Endothelial cell of umbilical vein (primary cell): Measurements from ENCODE around the gene OSBPL1A. TPM values are rescaled to one million over a fixed set of nuclear protein-coding genes. Genes with fewer than 3 reads are reported as not detected.

Source experiments
- BruUV-seq: library from RNA; stranded (reverse); fragments of 400-500 nt; replicated peaks from 2 replicates; lab custom pipeline; 2021; lab: Mats Ljungman, UMichigan
- CTCF ChIA-PET: fragments of 300-600, 350-600 bp; sonication (Branson Sonifier 250); formaldehyde crosslinking; loops from one replicate; lab custom pipeline; 2021; ENCODE audit warnings: antibody characterized with exemption, inconsistent platforms; lab: Charles Lee
- POLR2A ChIA-PET: fragments of 300-600, 350-600 bp; sonication (Branson Sonifier 250); formaldehyde crosslinking; loops from one replicate; lab custom pipeline; 2021; ENCODE audit warnings: antibody characterized with exemption, inconsistent platforms; lab: Charles Lee
- DNase-seq: peaks from one replicate; pipeline ENCODE4 v3.0.0-alpha.2; 2011; ENCODE audit warnings: low read depth, low spot score
- FAIRE-seq: peaks from 2 replicates; lab custom pipeline; 2011; peaks lifted over from hg19 to GRCh38; lab: Jason Lieb, UNC
- H2AFZ ChIP-seq: 2 replicates; pipeline ENCODE4 v1.6.0; 2012; ENCODE audit warnings: low read depth, low read length, control low read depth, inconsistent platforms
- H3K27ac ChIP-seq: 2 replicates; pipeline ENCODE4 v1.5.1; 2011; ENCODE audit warnings: low read depth, mild to moderate bottlenecking, control low read depth, low read length, moderate library complexity; ENCODE audit not compliant: insufficient read depth
- H3K27me3 ChIP-seq, 2 experiments: 2 replicates each; pipeline versions ENCODE4 v1.6.0 to v1.6.1; 2011; ENCODE audit warnings: low read length in 2 of 2, mixed read lengths in 1 of 2; ENCODE audit not compliant: control insufficient read depth in 2 of 2, insufficient read depth in 2 of 2
- H3K36me3 ChIP-seq, 2 experiments: 2 replicates in 1 of 2; 3 replicates in 1 of 2; pipeline ENCODE4 v1.5.1; 2011; ENCODE audit warnings: low read length in 2 of 2, mild to moderate bottlenecking in 1 of 2, moderate library complexity in 1 of 2; ENCODE audit not compliant: control insufficient read depth in 2 of 2, insufficient read depth in 2 of 2; ENCODE audit errors: extremely low read depth in 1 of 2
- H3K4me1 ChIP-seq: 3 replicates; pipeline ENCODE4 v1.5.1; 2011; ENCODE audit warnings: mild to moderate bottlenecking, low read length; ENCODE audit not compliant: control insufficient read depth, insufficient read depth; ENCODE audit errors: extremely low read depth
- H3K4me2 ChIP-seq: 2 replicates; pipeline ENCODE4 v1.6.1; 2011; ENCODE audit warnings: low read length, control low read depth, mixed read lengths; ENCODE audit not compliant: insufficient read depth
- H3K4me3 ChIP-seq, 3 experiments: fragments of 200-600 bp in 1 of 3; sonication (generic), shearing (Covaris generic) in 1 of 3; replicated peaks in 1 of 3; 2 replicates each; pipeline ENCODE4 v1.5.1; 2011 to 2016; ENCODE audit warnings: control low read depth in 3 of 3, low read length in 3 of 3, mild to moderate bottlenecking in 2 of 3, inconsistent platforms in 1 of 3, low read depth in 1 of 3, moderate library complexity in 1 of 3; ENCODE audit not compliant: insufficient read depth in 1 of 3
- H3K79me2 ChIP-seq: 2 replicates; pipeline ENCODE4 v1.6.0; 2012; ENCODE audit warnings: low read length, inconsistent platforms; ENCODE audit not compliant: control insufficient read depth, insufficient read depth
- H3K9ac ChIP-seq: replicated peaks from 2 replicates; pipeline ENCODE3; 2011; ENCODE audit warnings: low read length, control low read depth; ENCODE audit not compliant: insufficient read depth; ENCODE audit errors: extremely low read depth
- H3K9me1 ChIP-seq: replicated peaks from 3 replicates; pipeline ENCODE4 v1.6.0; 2011; ENCODE audit warnings: mild to moderate bottlenecking, low read length; ENCODE audit not compliant: control insufficient read depth, insufficient read depth; ENCODE audit errors: extremely low read depth
- H3K9me3 ChIP-seq: replicated peaks from 2 replicates; pipeline ENCODE4 v1.5.1; 2012; ENCODE audit warnings: low read length, inconsistent platforms; ENCODE audit not compliant: control insufficient read depth, insufficient read depth
- H4K20me1 ChIP-seq: replicated peaks from 2 replicates; pipeline ENCODE3; 2011; ENCODE audit warnings: mild to moderate bottlenecking, low read length; ENCODE audit not compliant: control insufficient read depth, insufficient read depth; ENCODE audit errors: extremely low read depth
- CTCF ChIP-seq, 2 donors: IDR thresholded peaks; 1 replicate in 1 of 2; 2 replicates in 1 of 2; pipeline ENCODE4 v1.5.1; 2011; ENCODE audit warnings: low read length in 2 of 2, mild to moderate bottlenecking in 2 of 2, moderate library complexity in 2 of 2, control low read depth in 1 of 2, inconsistent platforms in 1 of 2, low read depth in 1 of 2; ENCODE audit not compliant: insufficient read depth in 1 of 2; ENCODE audit errors: extremely low read depth in 1 of 2
- EZH2 ChIP-seq: IDR thresholded peaks from 2 replicates; pipeline ENCODE4 v1.6.1; 2012; ENCODE audit warnings: borderline replicate concordance, low read depth, mild to moderate bottlenecking, moderate library complexity, low read length, inconsistent platforms; ENCODE audit not compliant: severe bottlenecking
- FOS ChIP-seq: IDR thresholded peaks from 2 replicates; pipeline ENCODE4 v1.6.1; 2011; ENCODE audit warnings: mild to moderate bottlenecking, low read length, moderate library complexity, borderline replicate concordance; ENCODE audit not compliant: insufficient read depth
- GATA2 ChIP-seq: IDR thresholded peaks from 2 replicates; pipeline ENCODE4 v1.7.0; 2011; ENCODE audit warnings: low read depth, mild to moderate bottlenecking, moderate library complexity, mixed read lengths, low read length; ENCODE audit not compliant: insufficient read length, insufficient read depth
- JUN ChIP-seq: IDR thresholded peaks from 2 replicates; pipeline ENCODE4 v1.6.1; 2011; ENCODE audit warnings: borderline replicate concordance, low read depth; ENCODE audit not compliant: insufficient read length, insufficient read depth
- MAX ChIP-seq: IDR thresholded peaks from 2 replicates; pipeline ENCODE4 v1.6.1; 2011; ENCODE audit not compliant: insufficient read depth, insufficient read length
- MYC ChIP-seq: IDR thresholded peaks from one replicate; pipeline ENCODE4 v1.6.1; 2011; ENCODE audit warnings: mild to moderate bottlenecking, low read depth, low read length
- POLR2A ChIP-seq: IDR thresholded peaks from 2 replicates; pipeline ENCODE4 v1.6.1; 2012; ENCODE audit warnings: low read depth, mild to moderate bottlenecking, control low read depth, low read length
- POLR2AphosphoS5 ChIP-seq: IDR thresholded peaks from 2 replicates; pipeline ENCODE4 v1.6.1; 2012; ENCODE audit warnings: low read depth, mild to moderate bottlenecking, control low read depth, low read length, moderate library complexity; ENCODE audit not compliant: insufficient read depth
- dilution Hi-C: fragments of 300-500 bp; cut with MboI; formaldehyde crosslinking; loops from one replicate; pipeline ENCODE4 v1.15.0; 2019; ENCODE audit warnings: low sequenced_read_pairs; ENCODE audit not compliant: extremely low pct_ligation_motif_present
- intact Hi-C: fragments of 100-400 bp; cut with micrococcal nuclease; formaldehyde crosslinking; loops from one replicate; pipeline ENCODE4 v1.10.0; 2022
- polyA plus RNA-seq, 4 experiments: library from polyadenylated mRNA; depleted of rRNA in 3 of 4; stranded (reverse) in 3 of 4; unstranded in 1 of 4; fragments of >200 nt; gene quantifications; 2 replicates each; pipeline versions ENCODE4 v1.2.1 to v1.2.3, GENCODE V29; 2011 to 2012; ENCODE audit warnings: missing spikeins in 1 of 4
- total RNA-seq: library from RNA; stranded (reverse); gene quantifications from 2 replicates; pipeline ENCODE4 v1.2.3, GENCODE V29; 2021

Gene OSBPL1A
- total and polyA plus RNA-seq, 2 donors (not counting 3 experiments of a cell fraction or from before 2014, with no cell fraction given), result 6.4 to 16.5 TPM

DNA sequence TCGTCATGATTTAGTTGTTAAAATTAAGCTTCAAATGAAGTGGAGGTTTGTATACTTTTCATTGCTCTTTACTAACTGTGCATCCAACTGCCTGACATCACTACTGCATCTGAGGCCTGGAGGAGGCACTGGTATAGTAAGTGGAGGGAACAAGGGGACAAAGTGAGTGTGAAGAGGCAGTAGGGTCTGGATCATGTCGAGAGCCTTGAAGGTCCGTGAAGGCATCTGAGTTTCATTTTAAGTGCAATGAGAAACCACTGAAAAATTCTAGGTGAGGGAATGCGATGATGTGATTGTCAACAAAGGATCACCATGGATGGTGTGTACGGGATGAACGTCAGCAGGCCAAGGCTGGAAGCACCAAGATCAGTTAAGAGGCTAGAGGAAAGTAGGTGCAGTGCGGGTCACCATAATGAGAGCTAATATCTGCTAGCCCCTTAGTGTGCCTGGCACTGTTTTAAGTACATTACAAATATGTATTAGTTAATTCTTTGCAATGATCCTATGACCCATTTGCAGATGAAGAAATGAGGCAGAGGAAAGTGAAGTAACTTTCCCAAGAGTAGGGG lies 162.7 kb downstream of the OSBPL1A start:
- no peak overlapping the region for H2AFZ ChIP-seq
- FAIRE-seq (no peak), DNase-seq (no peak)
- TF ChIP-seq POLR2A, result no peak
- no peak for TF ChIP-seq GATA2
- no peak for TF ChIP-seq POLR2AphosphoS5
- no peak for TF ChIP-seq MAX
- TF ChIP-seq JUN, result no peak
- TF ChIP-seq MYC, result no peak
- no peak for TF ChIP-seq EZH2
- TF ChIP-seq FOS, result no peak
- no peak for TF ChIP-seq CTCF (IDR thresholded peaks at IDR 0.05; ENCODE audit: extremely low read depth in 1 of 2, insufficient read depth in 1 of 2, low read depth in 1 of 2, low read length in 2 of 2)
- dilution Hi-C loops, result no loop called here
- no peak overlapping the region for H3K4me3 ChIP-seq
- no peaks in the 10 kb centered on the region for H4K20me1 ChIP-seq
- no peaks in the 10 kb centered on the region for H3K36me3 ChIP-seq
- H3K4me2 ChIP-seq, result no peak overlapping the region
- intact Hi-C loops, result no loop called here
- no peak overlapping the region for H3K9ac ChIP-seq
- no TSS peak for BruUV-seq
- no peak overlapping the region for H3K27ac ChIP-seq
- POLR2A ChIA-PET, result interaction anchor here (0.6 kb wide), 1 partner anchor 96 kb away, joined by 3 read pairs; the partner anchor contains the start of gene CABYR
- peaks cover 8% of the 10 kb centered on the region for H3K4me1 ChIP-seq
- CTCF ChIA-PET, result interaction anchor here (0.9 to 1.2 kb wide), 2 partner anchors 27 to 58 kb away, joined by 3 read pairs; no protein-coding TSS in a partner anchor
- H3K27me3 ChIP-seq, result no peaks in the 10 kb centered on the region
- H3K79me2 ChIP-seq, result no peaks in the 10 kb centered on the region
- H3K9me3 ChIP-seq, result no peaks in the 10 kb centered on the region
- H3K9me1 ChIP-seq, result no peaks in the 10 kb centered on the region
